SIG-M5 treated with dmso at 0.1 percent for 504 hours (cell line): ENCODE data around the gene MAP1B.

Experiments
- DNase-seq: peaks from one replicate; lab custom pipeline; 2025; ENCODE audit not compliant: unreplicated experiment; lab: John Stamatoyannopoulos, UW

MAP1B gene

DNA sequence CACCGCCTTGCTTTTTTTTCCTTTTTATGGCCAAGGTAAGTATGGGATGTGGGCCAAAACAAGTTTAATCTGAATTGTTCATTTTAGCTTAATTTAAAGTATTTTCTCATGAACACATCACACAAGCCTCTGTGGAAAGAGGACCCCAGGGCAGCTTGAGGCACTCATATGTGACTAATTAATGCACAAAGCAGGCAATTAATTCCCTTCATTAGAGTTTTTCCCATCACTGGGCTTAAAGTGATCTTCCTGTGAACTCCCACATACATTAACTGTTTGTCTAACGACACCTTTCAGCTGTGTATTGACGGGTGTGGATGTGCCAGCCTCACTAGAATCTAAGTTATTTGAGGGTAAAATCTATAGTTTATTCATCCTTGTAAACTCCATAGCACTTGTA, 109.5 kb downstream of the MAP1B start:
- DNase-seq, result no peak

- DNase-seq, result no peak
These were observed 113.8 kb downstream of the MAP1B start for GRCh38 chr5:72221099-72221498.

GRCh38 chr5:72221541-72221940, 114.3 kb downstream of the MAP1B start:
- no peak for DNase-seq

- no peak for DNase-seq
These were observed 115.2 kb downstream of the MAP1B start for GRCh38 chr5:72222521-72222920.

DNA sequence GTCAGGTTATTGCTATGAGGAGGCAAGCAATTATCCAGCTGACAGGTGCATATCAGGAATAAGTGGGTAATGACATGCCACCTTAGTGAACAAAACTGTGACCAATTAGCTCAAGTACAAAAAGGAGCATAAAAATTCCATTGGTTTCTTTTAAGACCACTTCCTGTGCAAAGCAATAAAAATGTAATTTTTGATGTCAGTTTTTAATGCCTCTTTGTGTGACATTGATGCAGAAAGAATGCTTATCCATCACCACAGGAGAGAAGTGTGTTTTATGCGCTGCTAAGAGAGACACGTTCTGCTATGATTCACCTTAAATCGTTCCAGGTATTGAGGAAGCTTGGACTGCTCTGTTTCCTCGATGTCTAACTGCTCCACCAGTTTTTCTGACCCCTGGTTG, 116.1 kb downstream of the MAP1B start:
- DNase-seq, result no peak

DNA sequence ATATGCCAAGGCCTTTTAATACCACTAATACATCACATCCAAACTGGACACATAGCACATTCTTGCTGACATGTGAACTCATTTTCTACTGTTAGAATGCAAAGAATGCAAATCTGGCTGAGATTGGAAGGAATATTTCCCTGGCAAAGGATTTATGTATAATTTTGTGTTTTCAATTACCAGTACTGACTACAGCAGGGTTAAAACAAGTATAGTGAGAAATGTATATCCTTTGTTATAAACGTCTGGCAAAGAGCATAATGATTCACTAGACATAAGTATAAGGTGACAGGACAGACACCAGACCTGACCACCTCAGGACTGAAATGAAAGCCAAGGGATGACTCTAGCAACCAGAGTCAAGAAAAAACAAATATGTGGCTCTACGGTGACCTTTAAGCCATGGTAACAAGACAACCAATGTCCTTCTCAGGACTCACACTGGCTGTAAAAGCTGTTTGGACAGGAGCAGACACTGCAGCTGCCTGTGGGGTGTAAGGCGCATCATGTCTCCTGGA, 117.7 kb downstream of the MAP1B start:
- no peak for DNase-seq

- no peak for DNase-seq
These were observed 118.5 kb downstream of the MAP1B start for GRCh38 chr5:72225741-72226140.

- DNase-seq, result no peak
These were observed 119.7 kb downstream of the MAP1B start for GRCh38 chr5:72226950-72227349.

DNA sequence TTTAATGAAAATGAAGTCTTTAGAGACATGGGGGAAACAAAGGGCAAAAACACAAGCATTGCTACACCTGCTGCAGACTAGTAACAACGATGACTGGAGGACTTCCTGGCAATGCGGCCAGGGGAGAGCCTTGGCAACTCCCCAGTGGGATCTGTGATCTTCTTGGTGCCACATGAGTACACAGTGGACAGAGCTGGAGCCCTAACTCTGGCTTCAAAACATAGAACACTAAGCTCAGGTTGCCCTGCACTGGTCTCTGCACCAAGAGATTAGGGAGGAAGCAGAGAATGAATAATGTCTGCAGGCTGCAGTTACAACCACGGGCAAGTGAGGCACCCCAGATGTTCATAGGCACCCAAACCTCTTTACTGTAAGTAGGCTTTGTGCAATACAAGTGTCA, 121.7 kb downstream of the MAP1B start:
- no peak for DNase-seq

DNA sequence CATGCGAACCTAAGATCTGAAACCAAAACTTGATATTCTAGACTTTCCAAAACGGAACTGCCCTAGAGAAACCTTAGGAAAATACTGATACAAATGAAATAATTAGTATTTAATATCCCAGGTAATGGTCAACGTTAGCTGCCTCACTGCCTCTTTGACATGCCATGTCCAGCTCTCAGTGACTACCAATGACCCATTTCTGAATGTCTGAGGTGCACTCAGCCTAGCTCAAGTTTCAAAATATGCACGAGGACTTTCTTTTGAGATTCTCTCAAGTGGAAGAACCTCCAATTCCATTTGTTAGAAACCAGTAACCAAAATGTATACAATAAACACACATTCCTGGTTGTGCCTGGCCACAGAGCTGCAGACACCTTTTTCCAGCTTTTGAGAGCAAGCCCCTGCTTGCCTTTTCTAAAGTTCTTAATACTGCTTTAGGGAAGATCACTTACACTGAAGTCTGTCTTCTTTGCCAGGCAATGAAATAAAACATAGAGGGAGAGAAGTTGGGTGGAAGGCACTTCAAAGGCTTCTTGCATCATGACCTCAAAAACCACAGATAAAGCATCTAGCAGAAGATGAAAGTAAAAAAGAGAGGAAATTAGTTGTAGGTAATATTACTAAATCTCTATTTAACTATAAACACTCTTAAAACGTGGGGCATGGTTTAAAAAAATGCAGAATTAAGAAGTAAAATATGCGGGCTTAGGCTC, 124.9 kb downstream of the MAP1B start:
- peak; percentile 86 for DNase-seq

DNA sequence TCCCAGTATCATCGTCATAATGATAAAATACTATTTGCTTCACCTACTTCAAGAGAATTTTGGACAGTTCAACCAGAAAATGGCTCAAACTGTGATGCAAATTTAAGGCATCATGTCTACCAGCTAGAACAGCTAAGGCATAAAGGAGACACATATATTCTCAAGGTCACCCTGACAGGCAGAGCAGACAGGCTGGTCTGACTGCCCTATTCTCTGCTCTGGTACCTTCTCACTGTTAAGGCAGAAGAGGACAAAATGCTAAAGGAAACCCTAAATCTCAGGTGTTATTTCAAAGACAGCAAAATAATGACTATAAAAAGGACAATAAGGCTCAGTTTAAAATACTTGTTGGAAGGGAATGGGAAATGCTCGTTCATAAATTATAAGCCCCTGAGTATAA, 125.6 kb downstream of the MAP1B start:
- DNase-seq, result no peak

DNA sequence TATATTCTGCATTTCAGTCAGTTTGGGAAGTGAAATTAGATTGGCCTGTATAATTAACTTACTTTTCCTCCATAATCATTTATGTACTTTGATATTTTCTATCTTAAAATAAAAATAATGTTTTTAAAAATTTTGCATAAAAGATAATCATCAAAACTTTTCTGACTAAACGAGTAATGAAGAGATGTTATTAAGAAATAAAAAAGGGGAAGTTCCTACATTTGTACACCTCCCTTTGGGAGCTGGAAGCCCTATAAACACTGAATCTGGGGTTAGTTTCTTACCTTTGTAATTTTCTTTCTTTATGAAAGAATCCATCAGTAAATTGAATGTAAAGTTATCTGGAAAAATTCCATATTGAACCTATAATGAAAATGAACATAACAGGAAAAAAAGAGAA, 126.6 kb downstream of the MAP1B start:
- no peak for DNase-seq

GRCh38 chr5:72234265-72234700, 127.0 kb downstream of the MAP1B start:
- peak; percentile 69 for DNase-seq

GRCh38 chr5:72234868-72235267, 127.6 kb downstream of the MAP1B start:
- DNase-seq, result no peak

DNA sequence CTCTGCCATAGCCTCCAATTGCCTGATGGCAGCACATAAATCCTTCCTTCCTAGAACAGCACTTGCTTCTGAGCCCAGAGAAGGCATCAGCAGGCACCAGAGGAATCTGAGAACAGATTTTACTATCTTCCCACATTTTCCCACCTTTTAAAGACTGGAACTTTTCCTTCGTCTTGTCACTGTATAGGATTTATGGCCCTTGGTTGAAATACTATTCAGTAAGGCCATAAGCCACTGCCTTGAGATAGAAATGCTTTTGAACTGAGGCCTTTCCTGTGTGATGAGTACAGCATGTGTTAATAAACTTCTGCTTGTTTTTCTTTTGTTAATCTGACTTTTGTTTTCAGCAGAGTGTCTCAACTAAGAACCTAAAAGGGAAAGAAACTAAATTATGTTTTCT, 128.4 kb downstream of the MAP1B start:
- no peak for DNase-seq

- no peak for DNase-seq
These were observed 130.1 kb downstream of the MAP1B start for GRCh38 chr5:72237415-72237814.

GRCh38 chr5:72237879-72238278, 130.6 kb downstream of the MAP1B start:
- no peak for DNase-seq

- DNase-seq, result no peak
These were observed 131.6 kb downstream of the MAP1B start for GRCh38 chr5:72238712-72239445.

DNA sequence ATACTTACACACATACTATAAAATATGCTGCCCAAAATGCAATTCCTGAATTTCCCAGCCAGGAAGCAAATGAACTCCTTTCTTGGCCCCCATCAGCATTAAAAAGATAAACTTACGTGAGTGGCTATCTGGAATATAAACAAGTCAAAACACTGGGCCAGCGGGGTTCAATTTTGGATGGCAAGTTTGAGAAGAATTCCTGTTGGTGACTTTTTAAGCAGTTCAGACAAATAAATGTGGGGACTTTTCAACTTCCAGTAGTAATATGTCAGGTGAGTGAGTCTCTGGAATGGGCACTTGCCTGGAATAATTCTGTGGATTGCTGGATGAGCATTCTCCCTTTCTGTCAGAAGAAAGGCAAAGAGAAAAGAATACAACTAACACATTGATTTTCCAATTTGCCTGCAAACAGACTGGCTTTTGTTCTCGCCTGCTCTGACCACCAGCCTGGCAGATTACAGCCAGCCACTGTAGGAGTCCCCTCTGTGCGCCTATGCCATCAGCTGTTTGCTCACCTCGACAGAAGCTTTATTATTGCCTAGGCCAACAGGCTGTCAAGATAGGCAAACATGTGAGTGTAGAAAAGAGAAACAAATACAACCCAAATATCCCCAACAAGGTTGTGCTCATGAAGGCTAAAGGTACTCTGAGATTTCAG, 134.2 kb downstream of the MAP1B start:
- no peak for DNase-seq

DNA sequence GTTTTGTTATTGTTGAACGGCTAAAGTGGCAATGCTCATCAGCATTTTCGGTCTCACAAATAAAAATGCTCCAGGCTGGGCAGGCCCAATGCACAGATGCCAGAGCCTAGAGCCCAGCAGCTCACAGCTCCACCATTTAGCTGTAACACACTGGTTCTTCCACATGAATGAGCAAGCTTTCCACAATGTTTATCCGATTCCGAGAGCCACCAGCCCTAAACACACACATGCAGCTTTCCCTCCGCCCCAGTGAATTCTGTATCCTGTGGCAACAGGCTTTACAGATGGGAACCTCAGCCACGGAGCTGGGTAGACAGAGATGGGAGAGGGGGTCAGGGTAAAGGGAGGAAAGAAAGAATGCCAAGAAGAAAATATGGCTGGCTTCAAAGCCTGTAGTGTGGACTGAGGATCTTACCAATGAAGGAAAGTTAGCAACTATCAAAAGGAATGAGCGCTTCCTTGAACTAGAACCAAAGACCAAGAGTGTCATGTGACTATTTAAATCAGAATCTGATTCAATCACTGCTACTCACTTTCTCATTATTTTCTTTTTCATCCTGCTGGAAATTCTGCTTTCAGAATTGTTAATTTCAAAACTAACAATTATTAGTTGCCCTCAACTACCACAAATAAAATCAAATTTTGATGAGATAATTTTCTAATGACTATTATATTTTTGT, 135.7 kb downstream of the MAP1B start:
- no peak for DNase-seq

DNA sequence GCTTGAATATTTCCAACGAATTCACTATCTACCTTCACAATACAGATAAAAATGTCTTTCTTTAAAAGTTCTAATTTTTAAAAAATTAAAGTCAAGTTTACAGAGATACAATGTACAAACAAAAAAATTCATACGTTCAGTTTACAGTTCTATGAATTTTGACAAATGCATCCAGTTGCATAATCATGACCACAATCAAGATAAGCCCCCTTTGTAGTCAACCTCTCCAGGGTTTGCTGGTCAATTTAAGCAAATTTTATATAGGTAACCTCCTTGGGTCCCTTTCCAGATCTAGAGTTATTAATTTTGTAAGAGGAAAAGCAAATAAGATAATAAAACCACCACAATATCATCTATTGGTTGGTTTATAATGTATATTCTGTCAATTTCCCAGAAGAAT, 136.4 kb downstream of the MAP1B start:
- no peak for DNase-seq
